GM19372 (cell line): Measurements from ENCODE around the gene EEF1G.

Source experiments
- ATAC-seq: cut with Tn5 transposase; IDR thresholded peaks from one replicate; pipeline ENCODE4 v1.9.1; 2021; ENCODE audit warnings: mild to moderate bottlenecking, low read depth, moderate library complexity; ENCODE audit not compliant: unreplicated experiment

The EEF1G gene

GRCh38 chr11:62543680-62544444 lies 29.8 kb downstream of the EEF1G start:
- ATAC-seq: no peak

DNA sequence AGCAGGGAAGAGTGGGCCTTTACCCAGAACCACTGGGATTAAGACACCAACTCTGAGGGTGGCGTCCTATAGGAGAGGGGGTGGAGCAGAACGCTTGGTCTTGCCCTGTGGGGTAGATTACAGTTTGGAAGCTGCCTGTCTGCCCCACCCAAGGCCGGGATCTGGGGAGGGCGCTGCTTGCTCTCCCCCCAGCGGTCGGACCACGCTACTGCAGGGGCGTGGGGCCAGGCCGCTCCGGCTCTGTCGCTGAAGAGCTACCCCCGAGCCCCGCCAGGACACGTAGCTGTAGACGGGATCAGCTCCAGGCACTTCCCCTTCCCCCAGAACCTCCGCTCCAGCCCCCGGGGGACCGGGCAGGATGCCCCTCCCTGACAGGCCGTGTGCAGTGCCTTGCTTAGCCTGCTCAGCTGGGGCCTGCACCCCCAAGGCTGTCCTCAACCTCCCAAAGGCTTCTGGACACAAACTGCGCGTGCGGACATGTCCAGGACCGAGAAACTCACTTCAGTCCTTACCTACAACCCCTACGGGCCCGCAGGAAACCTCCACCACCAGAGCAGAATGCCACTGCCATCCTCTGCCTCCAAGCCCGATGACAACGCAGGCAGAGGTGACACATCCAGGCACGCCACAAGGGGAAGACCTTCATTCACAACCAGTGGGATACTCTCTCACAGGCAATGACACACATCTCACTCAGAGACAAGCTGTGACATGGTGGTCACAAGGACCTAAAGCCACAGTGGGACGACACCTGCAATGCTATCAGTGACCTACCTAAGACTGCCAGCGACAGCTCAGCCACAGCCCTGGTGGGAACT lies 30.7 kb downstream of the EEF1G start:
- no peak for ATAC-seq

DNA sequence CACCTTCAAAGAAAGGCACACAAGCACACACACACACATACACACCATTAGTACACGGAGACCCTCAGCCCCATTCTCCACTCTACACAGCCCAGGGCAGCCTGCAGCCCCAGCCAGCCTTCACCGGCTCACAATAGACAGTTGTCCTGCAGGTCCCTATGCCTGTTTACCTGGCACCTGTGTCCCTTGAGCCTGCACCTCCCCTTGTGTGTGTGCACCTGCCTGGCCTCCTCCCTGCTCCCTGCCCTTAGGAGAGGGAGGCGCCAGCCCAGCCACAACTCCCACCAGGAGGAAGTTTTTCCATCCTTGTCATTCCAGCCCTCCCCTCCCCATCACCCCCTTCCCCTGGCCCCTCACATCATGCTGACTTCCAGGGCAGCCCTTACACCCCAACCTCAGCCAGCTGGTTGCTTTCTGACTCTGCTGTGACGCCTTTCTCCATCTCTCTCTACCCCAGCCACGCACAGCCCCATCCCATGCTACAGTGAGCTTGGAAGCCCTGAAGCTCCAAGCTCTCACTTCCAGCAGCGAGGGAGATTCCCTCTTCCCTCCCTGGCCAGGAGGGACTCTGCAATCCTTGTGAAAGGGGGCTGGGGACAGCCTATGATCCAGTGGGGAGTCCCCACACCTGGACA lies 31.5 kb downstream of the EEF1G start:
- no peak for ATAC-seq

GRCh38 chr11:62540804-62541701 lies 32.6 kb downstream of the EEF1G start:
- peak; percentile 50 for ATAC-seq

DNA sequence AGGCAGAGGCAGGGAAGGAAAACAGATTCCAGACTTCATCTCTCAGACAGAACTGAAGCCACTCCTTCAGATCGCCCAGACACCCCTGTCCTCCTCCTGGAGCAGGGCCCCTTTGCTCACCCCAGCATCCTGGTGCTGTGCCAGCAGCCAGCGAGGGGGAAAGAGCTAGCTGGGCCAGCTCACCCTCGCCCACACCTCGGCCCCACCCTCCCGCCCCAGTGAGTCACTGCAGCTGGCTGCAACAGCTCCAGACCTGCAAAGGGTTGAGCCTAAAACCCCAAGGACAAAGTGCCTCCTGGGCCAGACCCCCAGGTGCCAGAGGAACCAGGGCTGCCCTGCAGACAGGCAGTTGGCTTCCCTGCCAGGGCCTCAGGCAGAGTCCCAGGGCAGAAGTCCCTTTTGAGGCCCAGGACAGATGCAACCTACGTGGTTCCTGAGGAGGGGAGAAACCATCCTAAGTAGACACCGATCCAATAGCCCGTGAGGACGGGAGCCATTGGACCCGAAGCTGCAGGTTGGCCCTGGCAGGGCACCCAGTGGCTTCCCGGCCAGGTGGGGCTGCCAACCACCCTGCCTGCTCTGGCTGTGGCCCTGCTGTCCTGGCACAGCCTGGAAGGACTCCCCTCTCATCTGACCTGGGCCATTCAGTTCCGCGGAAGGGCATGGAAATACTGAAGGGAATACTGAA lies 34.3 kb downstream of the EEF1G start:
- no peak for ATAC-seq

DNA sequence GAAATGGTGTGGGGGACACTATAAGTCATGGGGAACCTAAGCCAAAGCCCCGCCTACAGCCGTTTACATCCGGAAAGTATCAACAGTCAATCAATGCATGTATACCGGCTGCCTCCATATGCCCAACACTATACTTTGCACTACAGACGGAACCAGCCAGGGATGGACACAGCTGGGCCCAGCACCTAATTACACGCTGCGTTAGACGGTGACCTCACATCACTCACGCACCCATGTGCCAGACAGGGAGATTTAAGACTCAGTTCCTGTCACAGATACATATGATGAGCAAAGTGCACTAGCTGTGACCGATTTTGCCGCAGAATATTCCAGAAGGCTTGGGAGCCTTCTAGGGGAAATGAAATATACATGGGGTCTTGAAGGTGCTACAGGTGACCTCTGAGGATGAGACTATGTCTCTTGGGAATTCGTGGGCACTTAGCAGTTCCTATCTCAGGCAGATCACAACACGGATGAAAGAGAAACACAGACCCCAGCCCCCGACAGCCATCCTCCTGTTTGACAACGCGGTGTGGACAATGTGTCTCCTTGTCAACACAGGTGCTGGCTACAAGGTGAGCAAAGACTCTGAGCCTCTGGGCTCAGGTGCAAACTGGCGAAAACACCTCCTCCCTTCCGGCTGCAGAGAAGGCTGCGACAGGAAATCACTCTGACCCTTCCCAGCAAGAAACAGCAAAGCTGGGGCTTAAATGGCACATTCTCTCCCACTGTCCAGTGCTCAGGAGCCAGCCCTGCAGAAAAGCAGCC lies 35.0 kb downstream of the EEF1G start:
- ATAC-seq: no peak

DNA sequence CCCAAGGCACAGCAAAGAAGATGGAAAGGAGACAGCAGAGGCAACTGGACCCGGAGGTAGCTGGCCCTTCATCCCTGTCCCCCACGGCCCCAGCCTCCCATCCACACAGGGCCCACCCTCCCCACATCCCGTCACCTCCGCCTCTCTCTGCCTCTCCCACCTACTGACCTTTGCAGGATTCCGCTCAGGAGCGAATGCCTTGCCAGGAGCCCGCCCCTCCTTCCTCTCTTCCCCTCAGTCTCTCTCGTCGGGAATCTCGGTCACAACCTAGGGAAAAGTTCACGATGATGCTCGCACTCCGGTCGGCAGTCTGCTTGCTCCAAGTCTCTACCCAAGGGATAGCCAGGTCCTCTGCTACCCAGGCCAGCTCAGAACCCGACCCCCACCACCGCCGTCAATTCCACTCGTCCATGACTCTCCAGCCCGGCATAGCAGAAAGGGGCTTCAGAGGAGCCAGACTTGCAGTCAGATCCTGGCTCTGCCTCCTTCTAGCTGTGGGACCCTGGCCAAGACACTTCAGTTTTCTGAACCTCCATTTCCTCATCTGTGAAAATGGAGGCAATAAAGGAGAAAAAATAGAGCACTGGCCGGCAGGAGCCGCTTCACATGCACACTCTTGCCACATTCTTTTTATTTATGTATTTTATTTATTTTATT lies 37.3 kb downstream of the EEF1G start:
- ATAC-seq: no peak

DNA sequence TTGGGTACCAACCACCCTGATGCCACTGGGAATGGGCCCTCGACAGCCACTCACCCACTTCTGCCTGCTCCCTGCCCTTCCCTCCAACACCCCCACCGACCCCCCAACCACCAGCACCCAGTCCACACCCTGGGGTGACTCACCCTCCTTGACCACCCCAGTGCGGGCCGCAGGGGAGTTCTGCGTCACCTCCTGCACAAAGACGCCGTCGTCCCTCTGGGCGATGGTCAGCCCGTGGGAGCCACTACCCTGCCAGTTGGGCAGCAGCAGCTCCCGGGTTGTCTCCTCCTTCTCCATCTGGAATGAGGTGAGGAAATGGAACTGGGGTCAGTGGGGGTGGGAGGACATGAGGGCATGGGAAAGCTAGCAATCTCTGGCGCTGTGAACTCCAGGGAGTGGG lies 37.9 kb downstream of the EEF1G start:
- ATAC-seq: no peak

- no peak for ATAC-seq
Observed at GRCh38 chr11:62534779-62535545, 38.7 kb downstream of the EEF1G start.

DNA sequence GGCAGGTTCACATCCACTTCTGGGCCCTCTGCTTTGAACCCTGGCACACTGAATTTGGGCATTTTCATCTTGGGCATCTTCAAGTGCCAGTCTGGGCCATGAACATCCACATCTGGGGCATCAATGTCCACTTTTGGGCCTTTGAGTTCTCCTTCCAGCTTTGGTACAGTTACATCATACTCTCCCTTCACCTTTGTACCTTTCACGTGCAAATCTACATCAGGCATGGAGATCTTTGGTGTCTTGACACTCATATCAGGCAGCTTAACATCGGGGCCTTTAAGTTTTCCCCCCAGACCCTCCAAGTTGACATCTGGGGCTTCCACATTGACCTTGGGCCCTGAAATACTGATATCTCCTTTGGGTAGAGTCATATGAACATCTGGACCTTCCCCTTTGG lies 41.6 kb downstream of the EEF1G start:
- ATAC-seq: no peak

DNA sequence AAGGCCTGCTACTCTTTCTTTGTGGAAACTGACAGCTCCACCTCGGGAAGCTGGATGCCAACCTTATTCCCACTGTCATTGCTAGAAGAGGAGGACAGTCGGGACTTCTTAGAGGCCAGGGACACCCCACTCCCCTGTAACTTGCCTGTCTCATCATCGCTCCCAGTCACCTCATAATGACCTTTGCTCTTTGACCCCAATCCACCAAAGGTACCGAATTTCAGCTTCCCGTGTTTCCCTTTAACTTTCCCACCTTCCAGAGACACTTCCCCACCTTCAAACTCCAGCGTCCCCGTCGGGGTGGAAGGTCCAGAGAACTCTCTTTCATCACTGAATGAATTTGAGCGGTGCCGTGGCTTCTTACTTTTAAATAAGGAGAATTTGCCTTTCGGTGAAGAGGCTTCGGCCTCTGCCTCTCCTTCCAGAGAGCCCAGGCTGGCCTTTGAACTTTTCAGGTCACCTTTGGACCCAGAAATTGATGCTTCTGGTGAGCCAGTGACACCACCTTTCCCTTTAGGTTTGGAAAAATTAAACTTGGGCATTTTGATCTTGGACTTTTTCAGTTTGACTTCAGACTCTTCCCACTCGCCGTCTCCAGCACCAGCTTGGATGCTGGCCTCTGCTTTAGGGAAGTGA lies 56.8 kb downstream of the EEF1G start:
- no peak for ATAC-seq

DNA sequence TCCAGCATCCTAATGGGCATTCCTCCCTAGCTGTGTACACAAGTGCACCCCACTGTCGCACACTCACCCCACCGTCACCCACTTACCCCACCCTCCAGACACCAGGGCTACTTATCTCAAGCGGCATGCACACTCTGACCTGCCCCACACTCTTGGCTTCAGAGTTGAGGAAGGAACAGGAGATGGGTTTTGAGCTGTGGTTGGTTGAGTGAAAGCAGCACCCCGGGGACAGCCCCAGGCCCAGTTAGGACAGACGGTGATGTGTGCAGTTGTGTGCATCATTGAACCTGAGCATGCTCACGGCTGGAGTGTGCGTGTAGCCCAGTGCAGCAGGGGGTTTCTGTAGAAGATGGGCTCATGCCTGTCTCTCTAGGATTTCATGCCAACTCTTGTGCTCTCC lies 59.5 kb downstream of the EEF1G start:
- no peak for ATAC-seq

DNA sequence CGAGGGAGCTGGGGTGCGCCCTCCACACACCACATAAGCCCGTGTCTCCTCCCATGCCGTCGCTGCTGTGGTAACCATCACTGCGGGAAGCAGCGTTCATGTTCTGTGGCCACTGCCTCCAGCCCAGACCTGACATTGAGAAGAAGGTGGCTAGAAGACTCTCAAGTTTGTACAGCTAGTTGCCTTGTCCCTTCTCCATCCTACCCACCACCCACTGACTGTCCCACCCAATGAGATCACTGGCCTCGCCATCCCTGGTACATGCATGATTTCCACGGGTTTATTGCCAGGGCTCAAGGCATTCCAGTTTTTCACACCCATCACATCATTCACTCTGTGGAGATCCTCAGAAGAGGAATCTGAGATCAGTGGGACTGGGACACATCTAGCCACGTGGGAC lies 60.1 kb downstream of the EEF1G start:
- ATAC-seq: no peak

- ATAC-seq: no peak
Observed at GRCh38 chr11:62512961-62513360, 60.7 kb downstream of the EEF1G start.
